ENCODE results near the gene TMCC2.

Gene TMCC2

GRCh38 chr1:205248793-205249601 lies 21.3 kb downstream of the TMCC2 start:
- Histone ChIP-seq H3K4me1 (ENCODE audit: control insufficient read depth, insufficient read depth, low read depth, low read length) (peaks cover 11% of the 10 kb centered on the region), H2AK5ac (ENCODE audit: low read length, severe bottlenecking) (no peak overlapping the region), H3K4ac (ENCODE audit: low read depth in 1 of 2, low read length in 2 of 2) (peak overlapping the region; percentile 20 to 82), H3K79me1 (replicated peaks; ENCODE audit: low read length, poor library complexity, severe bottlenecking) (peaks cover 2% of the 10 kb centered on the region), H2BK15ac (ENCODE audit: low read depth, poor library complexity, severe bottlenecking) (no peak overlapping the region), H3K4me3 (ENCODE audit: insufficient read depth in 1 of 2, low read depth in 1 of 2, low read length in 2 of 2) (no peak overlapping the region), H3K4me2 (ENCODE audit: low read length, poor library complexity, severe bottlenecking) (no peak overlapping the region), H4K91ac (ENCODE audit: low read length) (peak overlapping the region; percentile 83), H2AFZ (ENCODE audit: low read depth, low read length) (no peak overlapping the region), H3K27me3 (ENCODE audit: control insufficient read depth in 1 of 2, insufficient read depth in 1 of 2, low read length in 2 of 2) (no peaks in the 10 kb centered on the region), H2BK120ac (ENCODE audit: low read depth, low read length) (peak overlapping the region; percentile 39), H3K14ac (ENCODE audit: low read length in 2 of 2) (peak overlapping the region in 1 of 2 experiments; percentile 92), H3K9ac (ENCODE audit: low read length) (no peak overlapping the region), H3K9me3 (ENCODE audit: control insufficient read depth, low read length) (no peaks in the 10 kb centered on the region), H3K27ac (ENCODE audit: low read length, poor library complexity, severe bottlenecking) (no peak overlapping the region), H2BK12ac (ENCODE audit: low read length in 2 of 2) (peak overlapping the region; percentile 87 to 92), H3K23ac (ENCODE audit: low read length in 2 of 2) (no peak overlapping the region), H4K8ac (ENCODE audit: low read length) (peak overlapping the region; percentile 90), H2BK5ac (ENCODE audit: low read depth, low read length, poor library complexity, severe bottlenecking) (no peak overlapping the region), H3K36me3 (ENCODE audit: control insufficient read depth in 1 of 2, insufficient read depth in 2 of 2, low read depth in 1 of 2, low read length in 2 of 2) (no peaks in the 10 kb centered on the region), H3K18ac (ENCODE audit: low read depth in 1 of 2, low read length in 2 of 2) (peak overlapping the region; percentile 69 to 93)
- WGBS = 33% methylated on average over 10 of the region's 11 CpGs
- DNase-seq = peak; percentile 80

GRCh38 chr1:205249651-205250050 lies 21.9 kb downstream of the TMCC2 start:
- Histone ChIP-seq H2BK5ac (ENCODE audit: low read depth, low read length, poor library complexity, severe bottlenecking) (no peak overlapping the region), H3K36me3 (ENCODE audit: control insufficient read depth in 1 of 2, insufficient read depth in 2 of 2, low read depth in 1 of 2, low read length in 2 of 2) (no peaks in the 10 kb centered on the region), H2BK120ac (ENCODE audit: low read depth, low read length) (peak overlapping the region; percentile 39), H3K27me3 (ENCODE audit: control insufficient read depth in 1 of 2, insufficient read depth in 1 of 2, low read length in 2 of 2) (no peaks in the 10 kb centered on the region), H3K9me3 (ENCODE audit: control insufficient read depth, low read length) (no peaks in the 10 kb centered on the region), H3K18ac (ENCODE audit: low read depth in 1 of 2, low read length in 2 of 2) (peak overlapping the region; percentile 69 to 93), H3K4me2 (ENCODE audit: low read length, poor library complexity, severe bottlenecking) (no peak overlapping the region), H3K23ac (ENCODE audit: low read length in 2 of 2) (peak overlapping the region in 1 of 2 experiments; percentile 0), H3K4ac (ENCODE audit: low read depth in 1 of 2, low read length in 2 of 2) (peak overlapping the region; percentile 20 to 82), H3K27ac (ENCODE audit: low read length, poor library complexity, severe bottlenecking) (no peak overlapping the region), H4K8ac (ENCODE audit: low read length) (peak overlapping the region; percentile 90), H2AFZ (ENCODE audit: low read depth, low read length) (no peak overlapping the region), H3K14ac (ENCODE audit: low read length in 2 of 2) (peak overlapping the region in 1 of 2 experiments; percentile 90), H4K91ac (ENCODE audit: low read length) (peak overlapping the region; percentile 83), H2BK15ac (ENCODE audit: low read depth, poor library complexity, severe bottlenecking) (no peak overlapping the region), H2AK5ac (ENCODE audit: low read length, severe bottlenecking) (no peak overlapping the region), H3K79me1 (replicated peaks; ENCODE audit: low read length, poor library complexity, severe bottlenecking) (no peaks in the 10 kb centered on the region), H3K4me3 (ENCODE audit: insufficient read depth in 1 of 2, low read depth in 1 of 2, low read length in 2 of 2) (no peak overlapping the region), H3K9ac (ENCODE audit: low read length) (no peak overlapping the region), H2BK12ac (ENCODE audit: low read length in 2 of 2) (peak overlapping the region; percentile 87 to 92), H3K4me1 (ENCODE audit: control insufficient read depth, insufficient read depth, low read depth, low read length) (peaks cover 11% of the 10 kb centered on the region)
- 83% methylated on average over 4 of the region's 4 CpGs for WGBS
- DNase-seq = peak; percentile 15

GRCh38 chr1:205250699-205251098 lies 23.0 kb downstream of the TMCC2 start:
- Histone ChIP-seq H3K18ac (ENCODE audit: low read depth in 1 of 2, low read length in 2 of 2) (peak overlapping the region in 1 of 2 experiments; percentile 22), H2BK120ac (ENCODE audit: low read depth, low read length) (no peak overlapping the region), H2BK12ac (ENCODE audit: low read length in 2 of 2) (peak overlapping the region; percentile 61 to 78), H3K79me1 (replicated peaks; ENCODE audit: low read length, poor library complexity, severe bottlenecking) (no peaks in the 10 kb centered on the region), H3K14ac (ENCODE audit: low read length in 2 of 2) (no peak overlapping the region), H4K8ac (ENCODE audit: low read length) (no peak overlapping the region), H2BK5ac (ENCODE audit: low read depth, low read length, poor library complexity, severe bottlenecking) (no peak overlapping the region), H2AFZ (ENCODE audit: low read depth, low read length) (no peak overlapping the region), H3K36me3 (ENCODE audit: control insufficient read depth in 1 of 2, insufficient read depth in 2 of 2, low read depth in 1 of 2, low read length in 2 of 2) (no peaks in the 10 kb centered on the region), H3K23ac (ENCODE audit: low read length in 2 of 2) (no peak overlapping the region), H2AK5ac (ENCODE audit: low read length, severe bottlenecking) (no peak overlapping the region), H3K27ac (ENCODE audit: low read length, poor library complexity, severe bottlenecking) (no peak overlapping the region), H3K4me2 (ENCODE audit: low read length, poor library complexity, severe bottlenecking) (no peak overlapping the region), H3K9ac (ENCODE audit: low read length) (no peak overlapping the region), H3K4me3 (ENCODE audit: insufficient read depth in 1 of 2, low read depth in 1 of 2, low read length in 2 of 2) (no peak overlapping the region), H4K91ac (ENCODE audit: low read length) (peak overlapping the region; percentile 70), H3K4me1 (ENCODE audit: control insufficient read depth, insufficient read depth, low read depth, low read length) (peaks cover 11% of the 10 kb centered on the region), H3K27me3 (ENCODE audit: control insufficient read depth in 1 of 2, insufficient read depth in 1 of 2, low read length in 2 of 2) (no peaks in the 10 kb centered on the region), H2BK15ac (ENCODE audit: low read depth, poor library complexity, severe bottlenecking) (no peak overlapping the region), H3K4ac (ENCODE audit: low read depth in 1 of 2, low read length in 2 of 2) (peak overlapping the region in 1 of 2 experiments; percentile 13), H3K9me3 (ENCODE audit: control insufficient read depth, low read length) (no peaks in the 10 kb centered on the region)
- no peak for DNase-seq
- WGBS = 66% methylated on average over 6 of the region's 6 CpGs

GRCh38 chr1:205251576-205251975 lies 23.8 kb downstream of the TMCC2 start:
- Histone ChIP-seq H3K9ac (ENCODE audit: low read length) (no peak overlapping the region), H3K27me3 (ENCODE audit: control insufficient read depth in 1 of 2, insufficient read depth in 1 of 2, low read length in 2 of 2) (no peaks in the 10 kb centered on the region), H3K4me3 (ENCODE audit: insufficient read depth in 1 of 2, low read depth in 1 of 2, low read length in 2 of 2) (no peak overlapping the region), H3K23ac (ENCODE audit: low read length in 2 of 2) (no peak overlapping the region), H3K79me1 (replicated peaks; ENCODE audit: low read length, poor library complexity, severe bottlenecking) (no peaks in the 10 kb centered on the region), H3K4me2 (ENCODE audit: low read length, poor library complexity, severe bottlenecking) (no peak overlapping the region), H3K36me3 (ENCODE audit: control insufficient read depth in 1 of 2, insufficient read depth in 2 of 2, low read depth in 1 of 2, low read length in 2 of 2) (no peaks in the 10 kb centered on the region), H2AK5ac (ENCODE audit: low read length, severe bottlenecking) (no peak overlapping the region), H2BK12ac (ENCODE audit: low read length in 2 of 2) (no peak overlapping the region), H3K9me3 (ENCODE audit: control insufficient read depth, low read length) (no peaks in the 10 kb centered on the region), H2BK5ac (ENCODE audit: low read depth, low read length, poor library complexity, severe bottlenecking) (no peak overlapping the region), H3K14ac (ENCODE audit: low read length in 2 of 2) (no peak overlapping the region), H4K8ac (ENCODE audit: low read length) (no peak overlapping the region), H2BK120ac (ENCODE audit: low read depth, low read length) (no peak overlapping the region), H3K18ac (ENCODE audit: low read depth in 1 of 2, low read length in 2 of 2) (no peak overlapping the region), H2AFZ (ENCODE audit: low read depth, low read length) (no peak overlapping the region), H3K4ac (ENCODE audit: low read depth in 1 of 2, low read length in 2 of 2) (no peak overlapping the region), H3K27ac (ENCODE audit: low read length, poor library complexity, severe bottlenecking) (no peak overlapping the region), H3K4me1 (ENCODE audit: control insufficient read depth, insufficient read depth, low read depth, low read length) (peaks cover 11% of the 10 kb centered on the region), H2BK15ac (ENCODE audit: low read depth, poor library complexity, severe bottlenecking) (no peak overlapping the region), H4K91ac (ENCODE audit: low read length) (no peak overlapping the region)
- no peak for DNase-seq
- 88% methylated on average over 5 of the region's 5 CpGs for WGBS
